CD4-positive, CD25-positive, alpha-beta regulatory T cell (primary cell): Measurements from ENCODE around the gene PHACTR1. TPM values are rescaled to one million over a fixed set of nuclear protein-coding genes. Genes with fewer than 3 reads are reported as not detected.
"Not testable (repeated sequence)": the region's sequence is repeated elsewhere in the genome, so short reads cannot be mapped to it uniquely, and the experiment has no call there.

Experiments
- ATAC-seq, 2 donors: fragments of 150-1000 bp; cut with Tn5 transposase; one replicate each; pipeline ENCODE4 v1.10.0; 2021; ENCODE audit warnings: low read depth in 2 of 2, moderate number of reproducible peaks in 2 of 2, moderate library complexity in 1 of 2
- DNase-seq, 3 donors: peaks; one replicate each; pipeline versions ENCODE4 v3.0.0 to v3.0.0-alpha.2; 2012 to 2022; ENCODE audit warnings: mixed read lengths in 1 of 3
- H3K27ac ChIP-seq: one replicate; pipeline ENCODE4 v1.7.0; 2013; ENCODE audit warnings: mild to moderate bottlenecking, low read length; ENCODE audit not compliant: insufficient read depth, poor library complexity, severe bottlenecking
- H3K27me3 ChIP-seq: one replicate; pipeline ENCODE4 v1.7.0; 2013; ENCODE audit warnings: low read length; ENCODE audit not compliant: control insufficient read depth, insufficient read depth
- H3K36me3 ChIP-seq: one replicate; pipeline ENCODE4 v1.7.0; 2013; ENCODE audit warnings: mild to moderate bottlenecking, low read length, moderate library complexity; ENCODE audit not compliant: control insufficient read depth, insufficient read depth
- H3K4me1 ChIP-seq: 2 replicates; pipeline ENCODE4 v1.7.0; 2013; ENCODE audit warnings: mild to moderate bottlenecking, low read length; ENCODE audit not compliant: insufficient read depth, control insufficient read depth, poor library complexity, severe bottlenecking
- H3K4me3 ChIP-seq: one replicate; pipeline ENCODE4 v1.7.0; 2013; ENCODE audit warnings: low read depth, mild to moderate bottlenecking, low read length, moderate library complexity
- H3K9me3 ChIP-seq, 2 experiments: 1 replicate in 1 of 2; 2 replicates in 1 of 2; pipeline ENCODE4 v1.7.0; 2013; ENCODE audit warnings: low read length in 2 of 2, mild to moderate bottlenecking in 1 of 2, moderate library complexity in 1 of 2; ENCODE audit not compliant: control insufficient read depth in 2 of 2
- H3K27ac Mint-ChIP-seq, 3 donors: one replicate each; pipeline ENCODE4 v1.8.0; 2020 to 2022; ENCODE audit warnings: mild to moderate bottlenecking in 3 of 3, mixed read lengths in 3 of 3, moderate library complexity in 2 of 3
- H3K27me3 Mint-ChIP-seq: one replicate; pipeline ENCODE4 v1.8.0; 2022; ENCODE audit warnings: mild to moderate bottlenecking, mixed read lengths
- H3K36me3 Mint-ChIP-seq: one replicate; pipeline ENCODE4 v1.8.0; 2020; ENCODE audit warnings: mixed read lengths
- H3K4me1 Mint-ChIP-seq, 4 donors: one replicate each; pipeline ENCODE4 v1.8.0; 2020 to 2022; ENCODE audit warnings: mixed read lengths in 4 of 4, mild to moderate bottlenecking in 1 of 4
- H3K4me3 Mint-ChIP-seq, 4 donors: one replicate each; pipeline ENCODE4 v1.8.0; 2020 to 2022; ENCODE audit warnings: mild to moderate bottlenecking in 4 of 4, mixed read lengths in 4 of 4, moderate library complexity in 3 of 4
- H3K9me3 Mint-ChIP-seq, 7 donors: one replicate each; pipeline ENCODE4 v1.8.0; 2020 to 2022; ENCODE audit warnings: mixed read lengths in 7 of 7, mild to moderate bottlenecking in 3 of 7, moderate library complexity in 2 of 7
- polyA plus RNA-seq, 4 donors: library from polyadenylated mRNA; unstranded; fragments of 300-500 nt; fragmentation: Illumina TruSeq; gene quantifications; one replicate each; pipeline ENCODE4 v1.2.3, GENCODE V29; 2021
- total RNA-seq: library from RNA; stranded (reverse); gene quantifications from one replicate; pipeline ENCODE4 v1.2.3, GENCODE V29; 2022

Gene PHACTR1
- total and polyA plus RNA-seq, 5 donors from 2014 or later, result 0.28 to 1.6 (median 0.38) TPM

DNA sequence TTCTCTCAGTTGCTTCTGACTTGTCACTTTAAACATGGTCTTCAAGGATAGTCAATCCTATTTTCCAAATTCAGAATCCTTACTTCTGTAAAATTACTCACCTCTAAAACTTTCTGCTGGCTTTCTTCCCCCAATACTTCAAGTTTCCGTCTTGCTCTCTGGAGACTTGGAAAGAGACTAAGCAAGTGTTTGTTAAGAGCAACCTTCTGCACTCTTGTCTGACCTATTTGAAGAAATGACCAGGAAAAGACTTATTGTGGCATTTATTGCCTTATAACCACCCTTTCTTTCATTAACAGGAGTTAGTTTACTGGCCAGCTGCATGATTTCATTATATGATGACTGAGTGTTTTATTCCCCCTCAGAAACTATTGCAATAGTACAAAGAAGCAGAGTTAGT lies 430.8 kb downstream of the PHACTR1 start:
- ATAC-seq, result no peak
- Mint-ChIP-seq H3K36me3 (peaks cover 3% of the 10 kb centered on the region), H3K27me3 (peaks cover 15% of the 10 kb centered on the region), H3K4me1 (no peaks in the 10 kb centered on the region), H3K4me3 (no peak overlapping the region), H3K9me3 (peaks cover 0 to 5% (median 0%) of the 10 kb centered on the region in 7 donors), H3K27ac (no peak overlapping the region)
- Histone ChIP-seq H3K4me1 (no peaks in the 10 kb centered on the region), H3K36me3 (no peaks in the 10 kb centered on the region), H3K27me3 (no peaks in the 10 kb centered on the region), H3K9me3 (no peaks in the 10 kb centered on the region), H3K4me3 (no peak overlapping the region), H3K27ac (no peak overlapping the region)
- DNase-seq, result no peak

DNA sequence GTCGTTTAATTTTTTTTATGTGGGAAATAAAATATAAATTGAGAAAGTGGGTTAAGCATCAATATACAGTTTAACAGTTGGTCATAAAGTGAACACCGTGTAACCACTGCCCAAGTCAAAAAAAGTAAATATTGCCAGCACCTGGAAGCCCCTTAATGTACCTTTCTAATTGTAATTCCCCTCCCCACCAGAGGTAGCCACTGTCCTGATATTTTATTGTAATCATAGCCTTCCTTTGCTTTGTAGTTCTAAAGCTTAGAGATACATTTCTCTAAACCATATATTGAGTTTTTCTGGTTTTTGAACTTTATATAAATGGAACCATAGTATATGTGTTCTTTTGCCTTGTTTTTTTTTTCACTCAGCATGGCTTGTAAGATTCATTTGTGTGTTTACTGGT lies 431.2 kb downstream of the PHACTR1 start:
- H3K27ac Mint-ChIP-seq, result no peak overlapping the region
- H3K4me1 Mint-ChIP-seq, result no peaks in the 10 kb centered on the region
- ATAC-seq, result no peak
- peaks cover 0 to 5% (median 0%) of the 10 kb centered on the region in 7 donors for H3K9me3 Mint-ChIP-seq
- no peak for DNase-seq
- Histone ChIP-seq H3K36me3 (no peaks in the 10 kb centered on the region), H3K9me3 (no peaks in the 10 kb centered on the region), H3K4me1 (no peaks in the 10 kb centered on the region), H3K4me3 (no peak overlapping the region), H3K27ac (no peak overlapping the region), H3K27me3 (no peaks in the 10 kb centered on the region)
- no peak overlapping the region for H3K4me3 Mint-ChIP-seq
- peaks cover 15% of the 10 kb centered on the region for H3K27me3 Mint-ChIP-seq
- H3K36me3 Mint-ChIP-seq, result peaks cover 2% of the 10 kb centered on the region

DNA sequence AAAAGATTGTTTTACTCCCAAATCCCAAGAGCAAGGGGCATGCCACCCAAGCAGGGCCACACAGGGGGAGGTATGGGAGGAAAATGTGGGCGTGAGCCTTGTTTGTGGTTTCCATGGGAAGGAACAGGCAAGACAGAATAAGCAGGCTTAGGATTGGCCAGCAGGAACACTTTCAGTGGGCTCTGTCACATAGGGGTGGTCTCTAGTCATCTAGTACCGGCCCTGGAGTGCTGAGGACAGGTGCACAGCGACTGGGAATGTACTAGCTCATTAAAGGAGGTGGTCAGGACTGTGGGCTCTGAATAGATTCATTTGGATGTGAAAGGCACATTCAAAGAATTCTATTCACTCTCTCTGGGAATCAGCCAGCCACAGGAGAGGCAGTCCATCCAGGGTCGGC lies 436.2 kb downstream of the PHACTR1 start:
- Mint-ChIP-seq H3K36me3 (no peaks in the 10 kb centered on the region), H3K27ac (no peak overlapping the region), H3K4me1 (no peaks in the 10 kb centered on the region), H3K9me3 (peaks cover 0 to 7% (median 0%) of the 10 kb centered on the region in 7 donors), H3K4me3 (no peak overlapping the region), H3K27me3 (peaks cover 11% of the 10 kb centered on the region)
- no peaks in the 10 kb centered on the region for H3K4me1 ChIP-seq
- H3K4me3 ChIP-seq, result no peak overlapping the region
- DNase-seq, result no peak
- no peak overlapping the region for H3K27ac ChIP-seq
- H3K27me3 ChIP-seq, result no peaks in the 10 kb centered on the region
- ATAC-seq, result no peak
- no peaks in the 10 kb centered on the region for H3K36me3 ChIP-seq
- H3K9me3 ChIP-seq, result no peaks in the 10 kb centered on the region

DNA sequence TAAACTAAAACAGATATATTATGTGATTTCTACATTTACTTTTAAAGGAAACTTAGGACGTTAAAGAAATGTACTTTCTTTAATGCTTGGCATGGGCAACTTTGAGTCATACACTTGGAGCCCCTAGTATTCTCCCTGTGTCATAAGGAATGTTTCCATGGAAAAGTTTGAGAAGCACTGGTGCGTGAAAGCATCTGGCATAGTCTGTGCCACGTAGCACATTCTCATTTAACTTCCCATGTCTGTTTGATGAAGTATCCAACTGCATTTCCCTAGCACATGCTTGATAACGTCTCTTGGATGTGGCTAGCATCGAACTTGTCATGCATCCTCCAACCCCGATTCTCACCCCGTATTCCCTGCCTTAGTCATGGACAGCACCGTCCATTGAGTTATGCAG lies 439.8 kb downstream of the PHACTR1 start:
- Mint-ChIP-seq H3K4me1 (no peaks in the 10 kb centered on the region), H3K27me3 (peaks cover 18% of the 10 kb centered on the region), H3K27ac (no peak overlapping the region), H3K4me3 (no peak overlapping the region), H3K9me3 (peaks cover 0 to 7% (median 0%) of the 10 kb centered on the region in 7 donors), H3K36me3 (no peaks in the 10 kb centered on the region)
- no peak overlapping the region for H3K4me3 ChIP-seq
- no peaks in the 10 kb centered on the region for H3K4me1 ChIP-seq
- no peak for DNase-seq
- no peaks in the 10 kb centered on the region for H3K27me3 ChIP-seq
- no peaks in the 10 kb centered on the region for H3K9me3 ChIP-seq
- ATAC-seq, result no peak
- H3K36me3 ChIP-seq, result no peaks in the 10 kb centered on the region
- H3K27ac ChIP-seq, result no peak overlapping the region

DNA sequence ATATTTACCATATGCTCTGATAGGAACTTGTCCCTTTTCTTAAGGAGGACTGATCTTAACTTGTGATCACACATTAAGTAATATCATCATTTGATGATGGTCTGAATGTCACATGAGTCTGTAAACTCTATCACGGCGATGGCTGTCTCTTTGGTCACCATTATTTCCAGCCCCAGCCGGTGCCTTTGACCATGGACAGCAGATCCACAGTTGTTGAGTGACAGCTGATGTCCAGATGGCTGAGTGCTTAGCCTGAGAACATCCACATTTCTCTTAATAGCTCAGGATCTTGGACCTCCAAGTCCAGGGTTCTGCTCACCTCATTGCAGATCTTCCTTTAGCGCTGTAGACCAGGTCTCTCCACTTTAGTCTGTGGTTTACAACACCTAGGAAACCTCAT lies 440.7 kb downstream of the PHACTR1 start:
- ATAC-seq, result no peak

DNA sequence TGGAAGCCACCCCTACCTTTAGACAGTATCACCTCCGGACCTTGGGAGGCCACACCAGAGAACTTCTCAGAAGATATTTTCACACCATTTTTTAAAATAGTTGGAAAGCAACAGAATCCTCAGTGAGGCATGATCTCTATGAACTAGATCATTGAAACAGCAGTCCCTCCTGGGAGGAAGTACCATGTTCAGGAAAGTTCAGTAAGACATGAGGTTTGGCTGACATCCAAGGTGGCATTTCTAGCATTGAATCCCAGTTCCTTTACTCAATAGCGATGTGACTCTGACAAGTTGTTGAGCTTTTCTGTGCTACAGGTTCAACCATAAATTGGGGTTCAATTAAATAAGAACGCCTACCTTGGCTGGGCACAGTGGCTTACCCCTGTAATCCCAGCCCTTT lies 442.7 kb downstream of the PHACTR1 start:
- Mint-ChIP-seq H3K4me1 (no peaks in the 10 kb centered on the region), H3K27ac (no peak overlapping the region), H3K4me3 (no peak overlapping the region), H3K9me3 (peaks cover 0 to 2% (median 0%) of the 10 kb centered on the region in 7 donors), H3K36me3 (no peaks in the 10 kb centered on the region), H3K27me3 (peaks cover 18% of the 10 kb centered on the region)
- ATAC-seq (no peak), DNase-seq (no peak)
- no peaks in the 10 kb centered on the region for H3K27me3 ChIP-seq
- H3K4me1 ChIP-seq, result no peaks in the 10 kb centered on the region
- no peak overlapping the region for H3K4me3 ChIP-seq
- H3K9me3 ChIP-seq, result no peaks in the 10 kb centered on the region
- no peak overlapping the region for H3K27ac ChIP-seq
- no peaks in the 10 kb centered on the region for H3K36me3 ChIP-seq

More for the DNA sequence above, 440.7 kb downstream of the PHACTR1 start:
- Histone ChIP-seq H3K27me3 (no peaks in the 10 kb centered on the region), H3K9me3 (no peaks in the 10 kb centered on the region), H3K4me3 (no peak overlapping the region), H3K36me3 (no peaks in the 10 kb centered on the region), H3K4me1 (no peaks in the 10 kb centered on the region), H3K27ac (no peak overlapping the region)
- H3K27ac Mint-ChIP-seq, result no peak overlapping the region
- no peaks in the 10 kb centered on the region for H3K36me3 Mint-ChIP-seq
- no peaks in the 10 kb centered on the region for H3K4me1 Mint-ChIP-seq
- peaks cover 18% of the 10 kb centered on the region for H3K27me3 Mint-ChIP-seq
- H3K4me3 Mint-ChIP-seq, result no peak overlapping the region
- H3K9me3 Mint-ChIP-seq, result peaks cover 0 to 4% (median 0%) of the 10 kb centered on the region in 7 donors
- no peak for DNase-seq

DNA sequence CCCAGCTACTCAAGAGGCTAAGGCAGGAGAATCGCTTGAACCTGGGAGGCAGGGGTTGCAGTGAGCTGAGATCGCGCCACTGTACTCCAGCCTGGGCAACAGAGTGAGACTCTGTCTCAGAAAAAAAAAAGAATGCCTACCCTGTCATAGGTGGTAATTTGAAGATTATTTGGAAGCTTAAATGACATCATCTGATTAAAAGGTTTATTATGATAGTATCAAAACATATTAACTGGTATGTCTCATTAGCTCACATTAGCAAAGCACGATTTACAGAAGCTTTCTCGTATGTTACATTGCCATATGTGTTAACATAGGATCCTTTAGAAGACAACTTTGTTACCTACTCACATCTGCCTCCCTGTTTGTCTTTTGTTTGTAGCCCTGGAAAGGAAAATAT lies 443.3 kb downstream of the PHACTR1 start:
- not testable (repeated sequence) for H3K27ac ChIP-seq, H3K9me3 Mint-ChIP-seq, H3K4me3 ChIP-seq, H3K27me3 ChIP-seq, H3K36me3 ChIP-seq, H3K27ac Mint-ChIP-seq, ATAC-seq, H3K4me1 ChIP-seq, H3K36me3 Mint-ChIP-seq, H3K4me1 Mint-ChIP-seq, H3K4me3 Mint-ChIP-seq, H3K9me3 ChIP-seq, DNase-seq
- peaks cover 15% of the 10 kb centered on the region for H3K27me3 Mint-ChIP-seq

DNA sequence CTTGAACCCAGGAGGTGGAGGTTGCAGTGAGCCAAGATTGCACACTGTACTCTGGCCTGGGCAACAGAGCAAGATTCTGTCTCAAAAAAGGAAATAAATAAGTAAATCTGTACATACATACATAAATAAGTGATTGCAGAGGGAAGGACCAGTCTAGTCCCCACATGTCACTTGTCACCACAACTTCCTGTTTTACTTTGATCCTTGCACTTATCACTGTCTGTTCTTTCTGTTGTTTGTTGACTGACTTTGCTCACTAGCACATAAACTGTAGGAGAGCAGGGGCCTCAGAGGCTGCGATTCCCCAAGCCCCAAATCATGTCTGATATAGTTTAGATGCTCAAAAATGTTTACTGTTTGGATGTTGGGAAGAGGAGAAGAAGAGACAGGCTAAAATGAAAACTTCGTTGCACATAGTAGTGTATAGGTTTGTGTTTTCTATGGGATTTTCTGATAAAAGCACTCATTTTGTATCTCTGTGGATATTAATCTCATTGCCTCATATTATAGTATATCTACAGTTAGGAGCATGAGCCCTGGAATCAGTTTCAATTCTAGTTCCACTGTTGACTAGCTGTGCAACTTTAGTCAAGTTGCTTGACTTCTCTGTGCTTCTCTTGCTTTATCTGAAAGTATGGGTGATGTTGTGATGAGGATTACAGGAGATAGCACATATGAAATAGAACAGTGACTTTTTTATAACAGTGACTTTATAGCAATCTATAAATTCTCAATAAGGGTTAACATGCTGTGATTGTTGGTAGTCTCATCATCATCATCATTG lies 446.8 kb downstream of the PHACTR1 start:
- DNase-seq (peak in 1 of 3 donors; percentile 30), ATAC-seq (no peak)
- Histone ChIP-seq H3K4me3 (no peak overlapping the region), H3K27me3 (no peaks in the 10 kb centered on the region), H3K27ac (no peak overlapping the region), H3K4me1 (no peaks in the 10 kb centered on the region), H3K9me3 (no peaks in the 10 kb centered on the region), H3K36me3 (no peaks in the 10 kb centered on the region)
- Mint-ChIP-seq H3K4me3 (no peak overlapping the region), H3K27me3 (peaks cover 13% of the 10 kb centered on the region), H3K36me3 (no peaks in the 10 kb centered on the region), H3K27ac (peak overlapping the region in 1 of 3 donors; percentile 20), H3K9me3 (no peaks in the 10 kb centered on the region), H3K4me1 (no peaks in the 10 kb centered on the region)
